Measurements from ENCODE around the gene ANKRD53. TPM values are rescaled to one million over a fixed set of nuclear protein-coding genes. Genes with fewer than 3 reads are reported as not detected.

Gene ANKRD53
- total RNA-seq, 1 experiment from 2014 or later: not detected

- POLR2A ChIA-PET (ENCODE audit: unreplicated experiment): no interaction called here
Observed at GRCh38 chr2:70959851-70960832, 18.3 kb upstream of the ANKRD53 start.

DNA sequence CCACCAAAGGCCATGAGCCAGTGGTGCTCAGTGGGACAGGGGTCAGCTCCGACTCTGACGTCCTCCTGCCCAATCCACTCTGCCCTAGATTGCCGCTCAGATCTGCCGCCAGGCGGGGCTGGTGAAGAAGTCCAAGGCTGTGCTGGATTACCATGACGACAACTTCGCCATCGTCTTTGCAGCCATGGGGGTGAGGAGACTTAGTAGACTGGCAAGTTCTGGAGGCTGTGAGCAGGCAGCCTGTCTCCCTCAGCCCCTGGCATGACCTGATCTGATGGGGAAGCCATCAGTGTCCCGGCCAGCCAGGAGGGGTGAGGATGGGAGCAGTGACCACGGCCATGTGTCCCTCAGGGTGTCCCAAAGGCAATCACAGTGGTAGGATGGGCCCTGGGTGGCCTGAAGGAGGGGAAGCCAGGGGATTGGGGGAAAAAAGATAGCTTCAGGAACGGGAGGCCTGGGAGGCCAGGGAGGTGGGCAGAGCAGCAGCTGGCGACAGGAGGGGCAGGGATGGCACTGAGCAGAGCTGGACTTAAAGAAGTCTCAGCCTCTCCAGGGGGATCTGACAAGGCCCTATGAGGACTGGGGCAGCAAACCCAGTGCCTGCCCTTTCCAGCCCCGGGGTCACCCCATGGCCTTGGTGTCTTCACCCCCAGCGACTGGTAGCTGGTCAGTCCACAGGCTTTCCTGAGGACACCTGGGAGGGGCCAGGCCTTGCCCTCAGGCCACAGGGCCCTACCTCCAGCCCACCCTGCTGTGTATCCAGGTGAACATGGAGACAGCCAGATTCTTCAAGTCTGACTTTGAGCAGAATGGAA lies 17.4 kb upstream of the ANKRD53 start:
- ChIA-PET CTCF (interaction anchor here (0.6 kb wide), 1 partner anchor 67 kb away, joined by 3 read pairs; no protein-coding TSS in a partner anchor), POLR2A (ENCODE audit: unreplicated experiment) (no interaction called here)
- Histone ChIP-seq H3K27me3 (ENCODE audit: insufficient read depth, low read depth) (no peaks in the 10 kb centered on the region), H3K36me3 (ENCODE audit: low read depth) (no peaks in the 10 kb centered on the region), H3F3A (ENCODE audit: insufficient read depth, low read depth) (no peaks in the 10 kb centered on the region), H3K27ac (no peak overlapping the region), H3K4me3 (no peak overlapping the region), H4K20me1 (ENCODE audit: insufficient read depth) (no peaks in the 10 kb centered on the region), H3K79me2 (ENCODE audit: low read depth) (no peaks in the 10 kb centered on the region), H3K4me1 (replicated peaks; ENCODE audit: insufficient read depth) (no peaks in the 10 kb centered on the region), H3K4me2 (no peak overlapping the region), H3K9me3 (ENCODE audit: insufficient read depth, low read depth) (no peaks in the 10 kb centered on the region), H3K9me2 (ENCODE audit: insufficient read depth) (no peaks in the 10 kb centered on the region), H2AFZ (no peak overlapping the region)
- intact Hi-C loops (cut with micrococcal nuclease; ENCODE audit: unreplicated experiment): no loop called here
- TF ChIP-seq EZH2 (IDR thresholded peaks at IDR 0.05; ENCODE audit: low read depth): no peak
- TF ChIP-seq, protein P1, sequence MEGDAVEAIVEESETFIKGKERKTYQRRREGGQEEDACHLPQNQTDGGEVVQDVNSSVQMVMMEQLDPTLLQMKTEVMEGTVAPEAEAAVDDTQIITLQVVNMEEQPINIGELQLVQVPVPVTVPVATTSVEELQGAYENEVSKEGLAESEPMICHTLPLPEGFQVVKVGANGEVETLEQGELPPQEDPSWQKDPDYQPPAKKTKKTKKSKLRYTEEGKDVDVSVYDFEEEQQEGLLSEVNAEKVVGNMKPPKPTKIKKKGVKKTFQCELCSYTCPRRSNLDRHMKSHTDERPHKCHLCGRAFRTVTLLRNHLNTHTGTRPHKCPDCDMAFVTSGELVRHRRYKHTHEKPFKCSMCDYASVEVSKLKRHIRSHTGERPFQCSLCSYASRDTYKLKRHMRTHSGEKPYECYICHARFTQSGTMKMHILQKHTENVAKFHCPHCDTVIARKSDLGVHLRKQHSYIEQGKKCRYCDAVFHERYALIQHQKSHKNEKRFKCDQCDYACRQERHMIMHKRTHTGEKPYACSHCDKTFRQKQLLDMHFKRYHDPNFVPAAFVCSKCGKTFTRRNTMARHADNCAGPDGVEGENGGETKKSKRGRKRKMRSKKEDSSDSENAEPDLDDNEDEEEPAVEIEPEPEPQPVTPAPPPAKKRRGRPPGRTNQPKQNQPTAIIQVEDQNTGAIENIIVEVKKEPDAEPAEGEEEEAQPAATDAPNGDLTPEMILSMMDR (conservative IDR thresholded peaks at IDR 0.05): no peak
- DNase-seq: no peak
- no TSS peak for BruUV-seq (replicated peaks)

More at GRCh38 chr2:70959851-70960832, 18.3 kb upstream of the ANKRD53 start:
- Histone ChIP-seq H3K4me2 (no peak overlapping the region), H3K4me1 (replicated peaks; ENCODE audit: insufficient read depth) (no peaks in the 10 kb centered on the region), H3K79me2 (ENCODE audit: low read depth) (no peaks in the 10 kb centered on the region), H3F3A (ENCODE audit: insufficient read depth, low read depth) (no peaks in the 10 kb centered on the region), H3K27ac (no peak overlapping the region), H3K9me2 (ENCODE audit: insufficient read depth) (no peaks in the 10 kb centered on the region), H3K9me3 (ENCODE audit: insufficient read depth, low read depth) (no peaks in the 10 kb centered on the region), H3K27me3 (ENCODE audit: insufficient read depth, low read depth) (no peaks in the 10 kb centered on the region), H3K36me3 (ENCODE audit: low read depth) (no peaks in the 10 kb centered on the region), H4K20me1 (ENCODE audit: insufficient read depth) (no peaks in the 10 kb centered on the region), H3K4me3 (no peak overlapping the region), H2AFZ (no peak overlapping the region)
- TF ChIP-seq EZH2 (IDR thresholded peaks at IDR 0.05; ENCODE audit: low read depth): no peak
- TF ChIP-seq, protein P1 (conservative IDR thresholded peaks at IDR 0.05): no peak; the same call in 1 of the 2 replicates
- DNase-seq: no peak
- no TSS peak for BruUV-seq (replicated peaks)
- CTCF ChIA-PET: interaction anchor here (0.6 kb wide), 1 partner anchor 66 kb away, joined by 3 read pairs; no protein-coding TSS in a partner anchor
- intact Hi-C loops (cut with micrococcal nuclease; ENCODE audit: unreplicated experiment): no loop called here

DNA sequence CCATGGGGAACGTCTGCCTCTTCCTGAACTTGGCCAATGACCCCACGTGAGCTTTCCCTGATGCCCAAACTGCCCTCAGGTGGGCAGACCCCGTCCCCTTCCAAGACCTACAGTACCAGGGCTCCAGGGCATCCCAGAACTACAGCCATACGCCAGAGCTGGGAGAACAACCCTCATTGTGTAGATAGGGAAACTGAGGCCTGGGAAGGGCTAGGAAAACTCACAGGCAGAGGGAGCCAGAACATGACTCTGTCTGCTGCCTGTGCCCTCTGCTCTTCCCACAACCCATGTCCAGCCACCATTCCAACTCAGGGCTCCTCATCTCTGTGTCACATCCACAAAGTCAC lies 16.8 kb upstream of the ANKRD53 start:
- Histone ChIP-seq H2AFZ (no peak overlapping the region), H3K79me2 (ENCODE audit: low read depth) (no peaks in the 10 kb centered on the region), H3K4me3 (no peak overlapping the region), H3K27me3 (ENCODE audit: insufficient read depth, low read depth) (no peaks in the 10 kb centered on the region), H3K9me3 (ENCODE audit: insufficient read depth, low read depth) (no peaks in the 10 kb centered on the region), H3K36me3 (ENCODE audit: low read depth) (no peaks in the 10 kb centered on the region), H3K4me1 (replicated peaks; ENCODE audit: insufficient read depth) (no peaks in the 10 kb centered on the region), H3K9me2 (ENCODE audit: insufficient read depth) (no peaks in the 10 kb centered on the region), H3K4me2 (no peak overlapping the region), H4K20me1 (ENCODE audit: insufficient read depth) (no peaks in the 10 kb centered on the region), H3F3A (ENCODE audit: insufficient read depth, low read depth) (no peaks in the 10 kb centered on the region), H3K27ac (no peak overlapping the region)
- TF ChIP-seq, protein P1 (conservative IDR thresholded peaks at IDR 0.05): no peak
- TF ChIP-seq EZH2 (IDR thresholded peaks at IDR 0.05; ENCODE audit: low read depth): no peak
- ChIA-PET CTCF (no interaction called here), POLR2A (ENCODE audit: unreplicated experiment) (no interaction called here)
- intact Hi-C loops (cut with micrococcal nuclease; ENCODE audit: unreplicated experiment): no loop called here
- no peak for DNase-seq
- BruUV-seq (replicated peaks): no TSS peak
